HG03520 (cell line): ENCODE results near the gene EOLA2.
"Not testable (repeated sequence)": the region's sequence is repeated elsewhere in the genome, so short reads cannot be mapped to it uniquely, and the experiment has no call there.

Source experiments
- ATAC-seq: cut with Tn5 transposase; IDR thresholded peaks from one replicate; pipeline ENCODE4 v1.9.1; 2021; ENCODE audit warnings: mild to moderate bottlenecking, moderate library complexity; ENCODE audit not compliant: unreplicated experiment

The EOLA2 gene

DNA sequence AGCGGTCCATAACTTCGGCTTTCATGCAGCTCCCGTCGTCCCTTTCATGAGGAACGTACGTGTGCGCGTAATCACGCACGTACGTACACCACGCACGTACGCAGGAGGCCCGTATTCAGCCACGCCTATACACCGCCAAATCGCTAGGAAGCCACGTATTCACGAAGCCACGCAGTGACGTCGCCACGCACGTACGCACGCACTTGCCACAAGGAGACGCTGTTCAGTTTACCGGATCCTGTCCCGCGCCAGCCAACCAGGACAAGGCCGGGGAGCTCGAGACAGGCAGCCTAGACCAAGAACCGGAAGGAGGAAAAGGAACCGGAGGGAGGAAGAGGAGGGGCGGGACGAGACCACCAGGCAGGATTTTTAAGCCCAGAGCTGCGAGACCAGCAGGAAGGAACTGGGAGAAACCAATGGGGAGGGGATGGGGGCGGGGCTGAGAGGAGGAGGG is at the start of gene EOLA2:
EOLA2 (minus strand) TSS at position 65 of the 454 bp plus-strand sequence. CDS start 4,617 bp downstream, outside the sequence.
- ATAC-seq = peak; percentile 72

DNA sequence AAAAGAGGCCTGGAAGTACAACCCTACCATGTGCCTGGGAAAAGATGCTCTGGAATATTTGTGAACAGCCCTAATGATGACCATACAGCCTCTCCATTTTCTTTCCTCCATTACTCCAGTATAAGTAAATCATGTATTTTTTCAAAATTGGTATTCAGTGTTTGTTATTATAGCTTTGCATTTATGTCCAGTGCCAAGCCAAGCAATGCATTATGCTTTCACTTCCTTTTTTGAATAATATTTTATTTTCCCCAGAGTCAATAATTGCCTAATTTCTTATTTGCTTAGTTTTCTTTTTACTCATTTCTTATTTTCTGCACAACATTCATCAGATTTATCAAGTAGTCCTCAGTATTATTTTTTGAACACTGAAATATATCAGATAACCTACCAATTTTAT is 49.3 kb upstream of the EOLA2 start:
- no peak for ATAC-seq

DNA sequence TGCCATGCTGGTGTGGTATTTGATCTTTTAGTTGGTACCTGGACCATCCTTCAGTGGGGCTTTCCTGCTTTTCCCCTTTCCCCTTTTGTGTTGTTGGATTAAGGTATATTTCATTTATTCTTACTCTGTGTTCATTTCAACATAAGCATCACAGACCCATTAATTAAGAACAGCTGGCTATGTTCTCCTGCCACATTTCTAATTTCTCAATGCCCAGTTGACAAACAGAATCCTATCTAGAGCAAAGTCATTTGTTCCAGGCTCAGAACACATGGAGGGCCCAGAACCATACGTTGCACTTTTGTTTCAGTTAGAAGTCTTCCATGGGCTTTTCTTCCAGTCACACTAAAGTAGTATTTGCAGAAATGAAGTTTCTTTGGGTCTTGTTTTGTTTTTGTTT is 46.1 kb upstream of the EOLA2 start:
- ATAC-seq = no peak

GRCh38 chrX:149982310-149982709 is 44.0 kb upstream of the EOLA2 start:
- no peak for ATAC-seq

DNA sequence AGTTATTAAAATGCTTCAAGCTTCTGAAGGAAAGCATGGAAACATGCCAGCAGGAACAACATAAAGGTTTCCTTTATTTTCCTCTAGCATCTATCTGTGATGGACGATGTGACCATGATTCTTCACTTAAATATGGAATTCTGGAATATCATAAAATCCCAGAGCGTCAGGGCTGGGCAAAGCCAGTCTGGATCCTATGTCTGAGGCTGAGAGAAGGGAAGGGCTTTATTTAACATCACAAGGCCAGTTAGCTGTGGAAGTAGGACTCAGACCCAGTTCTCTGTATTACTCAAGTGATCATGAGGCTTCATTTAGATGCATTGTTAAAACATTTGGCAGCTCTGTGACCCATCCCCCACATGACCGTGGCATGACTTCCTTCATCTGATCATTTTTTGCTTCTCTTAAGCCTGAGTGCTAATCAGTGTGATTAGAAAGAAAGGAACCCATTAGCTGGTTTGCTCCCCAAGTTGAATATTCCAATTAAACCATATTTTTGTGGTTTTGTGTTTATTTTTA is 40.9 kb upstream of the EOLA2 start:
- no peak for ATAC-seq

GRCh38 chrX:149962859-149963757 is 24.8 kb upstream of the EOLA2 start:
- ATAC-seq = peak; percentile 79

GRCh38 chrX:149962010-149962409 is 23.7 kb upstream of the EOLA2 start:
- ATAC-seq = no peak

- ATAC-seq = no peak
Observed at GRCh38 chrX:149961572-149961971, 23.3 kb upstream of the EOLA2 start.

GRCh38 chrX:149950681-149951080 is 12.4 kb upstream of the EOLA2 start:
- no peak for ATAC-seq

DNA sequence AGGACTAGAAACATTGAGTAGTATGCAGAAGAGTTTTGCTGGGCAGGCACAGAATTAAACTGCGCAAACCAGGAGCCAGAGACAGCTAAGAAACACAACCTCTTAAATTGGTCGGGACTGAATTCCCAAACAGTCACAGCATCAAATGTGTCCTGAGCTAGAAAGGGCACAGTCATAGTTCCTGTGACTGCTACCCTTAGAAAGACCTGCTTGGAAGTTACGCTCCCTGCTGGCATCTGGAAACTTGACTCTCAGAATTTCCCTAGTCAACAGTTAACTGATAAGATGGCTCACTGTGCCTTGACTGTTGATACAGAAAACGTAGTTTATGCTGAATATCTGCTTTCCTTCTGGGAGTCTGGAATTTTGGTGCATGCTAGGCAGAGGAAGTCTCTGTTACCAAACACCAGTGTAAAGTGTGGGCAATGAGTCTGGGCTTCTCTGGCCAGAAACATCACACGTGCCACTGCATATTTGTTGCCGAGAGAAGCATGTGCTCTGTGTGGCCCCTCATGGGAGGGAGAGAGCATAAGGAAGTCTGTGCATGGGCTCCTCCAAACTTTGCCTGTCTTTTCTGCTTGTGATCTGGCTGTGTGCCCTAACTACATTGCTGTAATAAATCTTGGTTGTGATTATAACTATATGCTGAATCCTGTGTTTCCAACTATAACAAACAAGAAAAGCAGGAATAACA is 11.6 kb upstream of the EOLA2 start:
- ATAC-seq = no peak

- no peak for ATAC-seq
Observed at GRCh38 chrX:149948016-149948415, 9.7 kb upstream of the EOLA2 start.

DNA sequence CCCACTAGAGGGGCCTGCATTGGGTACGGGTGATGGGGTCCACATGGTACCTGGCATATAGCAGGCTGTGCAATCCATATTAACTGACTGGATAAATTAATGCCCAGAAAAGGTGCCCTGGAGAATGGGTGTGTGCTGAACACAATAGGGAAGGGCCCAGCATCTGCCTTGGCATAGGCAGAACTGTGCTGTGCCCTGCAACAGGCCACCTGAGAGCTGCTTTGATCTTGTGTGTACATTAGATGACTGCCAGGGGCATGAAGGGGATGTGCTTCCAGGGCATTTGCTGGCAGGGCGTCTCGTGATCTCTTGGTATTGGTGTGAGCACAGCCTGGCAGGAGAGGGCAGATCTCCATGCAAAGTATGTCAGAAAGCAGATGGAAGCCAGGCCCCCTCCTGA is 8.6 kb upstream of the EOLA2 start:
- not testable (repeated sequence) for ATAC-seq

- not testable (repeated sequence) for ATAC-seq
Observed at GRCh38 chrX:149945820-149946219, 7.5 kb upstream of the EOLA2 start.

GRCh38 chrX:149945087-149945670 is 6.9 kb upstream of the EOLA2 start:
- not testable (repeated sequence) for ATAC-seq

DNA sequence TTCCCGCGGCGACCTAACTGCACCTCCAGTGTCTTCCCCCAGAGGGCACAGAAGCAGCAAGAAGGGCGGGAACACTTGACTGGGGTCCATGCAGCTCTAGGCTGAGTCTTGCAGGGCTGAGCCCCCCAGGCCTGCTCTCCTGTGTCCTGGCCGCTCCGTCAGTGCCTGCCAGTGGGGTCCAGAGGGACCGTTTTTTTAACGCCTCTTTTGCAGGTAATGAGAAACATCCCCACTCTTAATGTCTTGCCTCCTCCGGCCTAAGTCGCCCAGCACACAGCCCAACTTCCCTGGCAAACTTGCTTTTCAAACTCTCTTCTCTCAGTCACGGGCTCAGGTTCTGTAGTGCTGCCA is 2.4 kb upstream of the EOLA2 start:
- not testable (repeated sequence) for ATAC-seq

GRCh38 chrX:149939905-149940673 is 1.8 kb upstream of the EOLA2 start:
- ATAC-seq = peak; percentile 35

- peak; percentile 1 for ATAC-seq
Observed at GRCh38 chrX:149939655-149939904, 1.3 kb upstream of the EOLA2 start.

GRCh38 chrX:149938881-149939654 is 777 bp upstream of the EOLA2 start:
- ATAC-seq = peak; percentile 3

- peak; percentile 0 for ATAC-seq
Observed at GRCh38 chrX:149937871-149938426, 342 bp downstream of the EOLA2 start.

DNA sequence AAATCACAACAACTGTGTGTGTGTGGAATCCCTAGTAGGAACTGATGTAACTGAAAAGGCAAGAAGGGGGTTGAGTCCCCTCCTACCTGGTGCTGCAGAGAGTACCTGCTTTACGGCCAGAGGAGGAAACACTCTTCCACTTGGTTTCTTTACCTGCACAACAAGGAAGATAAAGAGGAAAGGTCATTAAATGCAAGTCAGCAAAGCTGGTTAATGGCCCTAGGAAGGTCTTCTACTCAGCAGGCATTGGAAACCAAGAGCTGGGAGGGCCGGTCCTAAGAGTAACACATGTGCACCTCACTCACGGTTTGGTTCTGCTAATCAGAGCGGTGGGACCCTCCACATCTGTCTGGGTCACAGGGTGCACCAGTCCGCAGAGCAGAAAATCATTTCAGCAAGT is 963 bp downstream of the EOLA2 start:
- ATAC-seq = not testable (repeated sequence)
